Measurements from ENCODE around the gene TRIM67.

GRCh38 chr1:231240531-231240882 lies 78.6 kb downstream of the TRIM67 start:
- no peak for TF ChIP-seq CTCF (conservative IDR thresholded peaks at IDR 0.05; ENCODE audit: low read depth, low read length)
- TF ChIP-seq EZH2 (IDR thresholded peaks at IDR 0.05; ENCODE audit: borderline replicate concordance, low read depth, low read length, poor library complexity, severe bottlenecking): no peak

Data from A673 (cell line).